GM21723 (cell line): ENCODE data around the gene GAK.

Experiments used
- ATAC-seq: cut with Tn5 transposase; IDR thresholded peaks from one replicate; pipeline ENCODE4 v1.9.1; 2021; ENCODE audit warnings: mild to moderate bottlenecking, moderate library complexity; ENCODE audit not compliant: unreplicated experiment

Gene GAK

DNA sequence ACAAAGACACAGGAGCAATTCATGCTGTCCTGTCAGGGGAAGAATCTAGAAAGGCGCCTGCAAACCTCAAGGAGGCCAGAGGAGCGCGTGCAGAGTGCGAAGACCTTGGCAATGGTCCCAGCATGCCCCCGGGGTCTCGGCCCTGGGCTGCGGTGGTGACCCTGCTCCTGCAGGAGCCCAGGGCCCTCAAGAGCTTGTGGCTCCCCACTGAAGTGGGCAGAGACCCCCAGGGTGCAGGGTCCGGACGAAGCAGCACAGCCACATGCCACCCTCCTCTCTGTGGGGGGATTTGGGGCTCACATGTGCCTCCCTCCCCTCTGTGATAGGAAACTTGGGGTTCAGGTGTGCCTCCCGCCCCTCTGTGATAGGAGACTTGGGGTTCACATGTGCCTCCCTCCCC, 39.3 kb downstream of the GAK start:
- no peak for ATAC-seq

DNA sequence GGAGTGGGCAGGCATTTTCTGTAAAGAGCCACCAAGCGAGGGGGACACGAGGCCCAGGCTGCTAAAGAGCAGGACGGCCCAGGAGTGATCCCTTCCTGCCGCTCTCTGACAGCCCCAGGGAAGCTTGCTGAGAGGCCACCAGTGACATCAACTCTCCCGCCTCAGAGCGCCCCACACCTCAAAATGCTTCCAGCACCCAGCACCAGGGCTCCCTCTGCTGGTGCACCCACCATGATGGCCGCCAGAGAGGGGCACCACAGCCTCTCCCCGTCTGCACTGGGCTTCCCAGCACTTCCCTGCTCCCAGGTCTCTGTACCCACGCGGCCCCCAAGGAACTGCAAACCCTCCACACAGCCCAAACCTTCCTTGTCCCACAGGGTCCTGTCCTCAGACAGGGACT, 40.4 kb downstream of the GAK start:
- no peak for ATAC-seq

DNA sequence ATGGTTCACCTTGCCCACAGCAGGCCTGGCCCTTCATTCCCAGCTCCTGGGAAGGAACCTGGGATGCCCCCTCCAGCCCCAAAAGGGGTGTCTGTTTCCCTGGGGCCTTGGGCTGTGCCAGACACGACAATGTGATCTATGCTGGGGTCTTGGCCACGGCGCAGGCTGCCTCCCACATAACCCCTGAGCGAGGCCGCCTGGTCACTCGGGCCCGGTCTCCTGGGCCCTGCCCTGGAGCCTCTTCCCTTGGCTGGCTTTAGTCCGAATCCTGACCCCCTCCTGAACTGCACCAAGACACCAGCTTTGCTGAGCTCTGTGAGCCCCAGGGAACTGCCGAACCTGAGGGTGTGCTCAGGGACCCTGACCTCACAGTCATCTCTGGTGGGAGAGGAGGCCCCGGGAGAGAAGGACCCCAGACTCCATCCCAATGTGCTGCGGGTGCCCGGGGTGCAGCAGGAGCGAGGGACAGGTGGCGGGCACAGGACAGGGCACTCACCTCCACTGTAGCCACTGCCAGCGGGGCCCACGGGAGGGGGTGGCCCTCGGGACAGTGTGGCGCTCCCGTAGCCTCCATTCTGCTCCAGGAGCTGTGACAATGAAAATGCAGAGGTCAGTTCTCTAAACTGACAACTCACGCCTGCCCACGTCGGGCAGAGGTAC, 42.0 kb downstream of the GAK start:
- no peak for ATAC-seq

DNA sequence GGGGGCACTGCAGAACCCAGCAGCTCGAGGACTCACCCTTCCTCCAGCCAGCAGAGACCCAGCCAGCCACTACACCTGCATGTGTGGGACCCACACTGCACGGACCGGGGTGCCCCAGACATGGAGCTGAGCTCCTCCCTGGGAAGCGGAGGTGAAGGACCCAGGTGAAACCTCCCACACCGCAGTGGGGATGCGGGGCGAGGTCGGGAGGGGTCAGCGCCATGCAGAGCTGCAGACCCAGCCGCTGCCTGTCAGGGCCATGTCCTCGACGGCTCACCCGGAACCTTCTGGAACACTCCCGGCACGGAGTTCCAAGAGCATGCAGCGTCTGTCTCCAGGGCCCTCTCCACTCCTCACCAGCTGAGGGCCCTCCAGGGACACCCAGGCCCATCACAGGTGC, 42.6 kb downstream of the GAK start:
- ATAC-seq: no peak

DNA sequence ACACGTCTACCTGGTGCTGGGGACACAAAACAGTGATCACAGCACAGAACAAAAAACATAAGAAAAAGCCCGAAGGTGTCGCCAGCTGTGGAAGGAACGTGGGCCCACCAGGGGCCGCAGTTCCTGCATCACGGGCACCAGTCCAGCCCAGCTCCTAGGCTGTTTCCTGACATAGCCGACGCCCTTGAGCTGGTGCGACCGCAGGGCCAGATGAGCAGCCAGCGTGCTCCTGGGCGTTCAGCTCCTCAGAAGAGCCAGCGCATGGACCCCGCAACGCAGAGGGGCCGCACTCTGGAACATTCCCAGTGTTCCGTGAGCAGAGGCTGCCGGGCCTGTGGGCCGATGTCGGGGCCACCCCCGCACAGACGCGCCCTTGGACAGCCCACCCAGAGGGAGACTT, 44.1 kb downstream of the GAK start:
- ATAC-seq: no peak

DNA sequence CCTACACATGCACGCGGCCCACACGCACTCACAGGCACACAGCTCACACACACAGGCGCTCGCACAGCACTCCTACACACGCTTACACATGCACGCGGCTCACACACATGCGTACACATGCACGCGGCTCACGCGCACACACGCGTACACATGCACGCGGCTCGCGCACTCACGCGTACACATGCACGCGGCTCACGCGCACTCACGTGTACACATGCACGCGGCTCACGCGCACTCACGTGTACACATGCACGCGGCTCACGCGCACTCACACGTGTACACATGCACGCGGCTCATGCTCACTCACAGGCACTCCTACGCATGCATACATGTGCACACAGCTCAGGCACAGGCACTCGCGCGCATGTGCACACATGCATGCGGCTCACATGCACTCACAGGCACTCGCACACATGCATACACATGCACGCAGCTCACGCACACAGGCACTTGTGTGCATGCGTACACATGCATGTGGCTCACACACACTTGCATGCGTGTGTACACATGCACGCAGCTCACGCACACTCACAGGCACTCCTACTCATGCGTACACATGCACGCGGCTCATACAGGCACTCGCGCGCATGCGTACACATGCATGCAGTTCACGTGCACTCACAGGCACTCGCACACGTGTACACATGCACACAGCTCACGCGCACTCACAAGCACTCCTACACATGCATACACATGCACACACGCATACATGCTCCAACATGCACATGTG, 44.9 kb downstream of the GAK start:
- no peak for ATAC-seq

DNA sequence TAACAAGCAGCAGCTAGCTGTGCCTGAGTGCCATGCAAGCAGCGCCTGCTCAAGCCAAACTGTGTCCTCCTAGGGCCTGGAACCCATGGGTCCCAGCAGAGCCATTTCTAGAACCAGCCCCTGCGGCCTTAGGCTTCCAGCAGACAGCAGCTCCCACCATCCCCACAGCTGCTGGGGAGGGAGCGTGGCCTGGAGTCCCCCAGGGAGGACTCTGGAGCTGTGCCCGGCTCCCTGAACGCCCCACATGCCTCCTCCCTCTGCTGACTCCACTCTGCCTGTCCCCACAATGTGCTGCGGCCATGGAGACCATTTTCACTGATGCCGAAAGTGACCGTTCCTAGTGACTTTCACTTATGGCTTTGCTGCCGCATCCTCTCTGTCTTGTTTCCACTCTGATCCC, 45.9 kb downstream of the GAK start:
- ATAC-seq: no peak

DNA sequence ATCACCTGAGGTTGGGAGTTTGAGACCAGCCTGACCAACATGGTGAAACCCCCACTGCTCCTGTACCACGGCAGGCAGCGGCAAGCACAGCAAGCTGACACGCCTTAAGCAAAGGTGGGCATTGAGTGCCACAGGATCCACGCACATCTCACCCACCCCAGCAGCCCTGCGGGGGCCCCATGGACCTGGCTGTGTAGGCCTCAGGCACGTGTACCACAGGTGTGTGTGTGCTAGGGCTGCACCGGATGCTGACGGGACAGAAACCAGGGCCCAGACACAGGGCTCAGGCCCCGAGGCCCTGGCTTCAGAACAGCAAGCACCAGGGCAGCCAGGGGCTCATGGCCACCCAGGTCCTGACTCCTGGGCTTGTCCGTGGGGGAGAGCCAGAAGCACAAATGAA, 46.8 kb downstream of the GAK start:
- ATAC-seq: no peak

DNA sequence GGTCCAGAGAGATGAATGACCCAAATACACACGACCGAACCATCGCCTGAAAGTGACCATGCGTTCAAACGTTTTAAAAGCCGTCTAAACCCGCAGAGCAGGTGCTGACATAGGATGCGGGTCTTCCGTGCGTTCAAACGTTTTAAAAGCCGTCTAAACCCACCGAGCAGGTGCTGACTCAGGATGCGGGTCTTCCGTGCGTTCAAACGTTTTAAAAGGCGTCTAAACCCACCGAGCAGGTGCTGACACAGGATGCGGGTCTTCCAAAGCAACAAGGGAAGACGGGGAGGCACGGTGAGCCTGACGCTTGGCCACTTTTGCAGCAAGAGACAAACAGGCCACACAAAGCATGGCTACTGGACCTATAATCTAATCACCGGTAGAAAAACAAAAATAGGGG, 47.2 kb downstream of the GAK start:
- ATAC-seq: no peak

DNA sequence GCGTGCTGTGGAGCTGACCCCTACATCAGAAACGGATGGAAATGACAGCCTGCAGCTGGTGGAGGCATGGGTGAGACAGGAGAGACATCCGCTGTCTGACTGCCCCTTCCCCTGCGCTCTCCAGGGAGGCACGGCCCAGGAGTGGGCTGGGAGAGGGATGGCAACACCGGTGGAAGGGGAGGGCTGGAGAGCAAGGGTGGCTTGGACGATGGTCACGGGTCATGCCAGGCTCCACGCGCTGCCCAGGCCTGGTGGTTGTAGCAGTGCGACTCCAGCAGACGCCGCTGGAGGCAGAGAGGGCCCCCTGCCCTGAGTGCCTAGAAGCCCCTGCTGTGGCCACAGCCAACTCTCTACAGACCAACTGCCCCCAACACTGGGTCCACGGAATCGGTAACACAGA, 47.9 kb downstream of the GAK start:
- no peak for ATAC-seq

DNA sequence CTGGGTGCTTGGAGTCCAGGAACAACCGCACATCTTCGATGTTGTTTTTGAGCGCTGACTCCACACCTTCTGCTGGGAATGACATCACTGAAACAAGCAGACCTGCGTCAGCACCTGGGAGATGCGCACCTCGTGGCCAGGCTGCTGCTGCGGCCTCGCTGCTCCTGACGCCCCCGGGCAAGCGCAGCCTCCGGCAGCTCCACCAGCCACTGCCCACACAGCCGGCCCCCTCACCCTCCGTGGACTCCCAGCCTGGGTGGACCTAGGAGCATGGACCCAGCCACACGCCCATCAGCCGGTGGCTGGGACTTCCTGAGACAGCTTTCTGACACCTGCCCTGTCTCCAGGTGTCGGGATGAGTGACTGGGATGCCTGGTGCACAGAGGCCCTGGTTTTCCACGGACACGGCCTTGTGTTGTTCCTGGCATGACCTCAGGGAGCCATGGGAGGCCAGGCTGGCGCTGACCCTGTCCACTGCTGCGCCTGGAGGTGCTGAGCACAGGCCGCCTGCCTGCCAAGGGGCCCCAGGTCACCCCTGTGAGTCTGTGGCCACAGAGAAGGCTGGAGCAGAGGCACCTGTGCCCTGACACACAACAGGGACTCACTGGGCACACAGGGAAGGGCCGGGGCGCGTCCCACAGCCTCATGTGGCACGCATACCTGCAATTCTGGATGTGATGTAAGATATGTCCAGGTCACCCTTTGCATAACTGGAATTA, 48.6 kb downstream of the GAK start:
- no peak for ATAC-seq

DNA sequence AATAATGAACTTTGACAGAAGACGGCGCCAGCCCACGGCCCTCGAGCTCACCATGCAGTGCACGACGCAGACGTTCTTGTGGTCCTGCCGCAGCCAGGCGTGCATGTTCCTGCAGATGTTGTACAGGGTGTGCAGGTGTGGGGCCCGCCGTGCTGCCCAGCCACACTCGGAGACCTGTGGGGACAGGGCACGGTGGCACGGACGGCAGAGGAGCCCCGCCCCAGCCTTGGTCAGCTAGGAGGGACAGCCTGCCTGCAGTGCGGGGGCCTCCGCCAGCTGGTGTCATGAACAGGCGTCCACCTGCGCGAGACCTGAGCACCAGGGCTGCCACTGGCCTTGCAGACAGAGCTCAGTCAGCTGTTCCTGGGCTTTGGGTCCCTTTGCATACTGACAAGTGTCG, 49.5 kb downstream of the GAK start:
- ATAC-seq: no peak

DNA sequence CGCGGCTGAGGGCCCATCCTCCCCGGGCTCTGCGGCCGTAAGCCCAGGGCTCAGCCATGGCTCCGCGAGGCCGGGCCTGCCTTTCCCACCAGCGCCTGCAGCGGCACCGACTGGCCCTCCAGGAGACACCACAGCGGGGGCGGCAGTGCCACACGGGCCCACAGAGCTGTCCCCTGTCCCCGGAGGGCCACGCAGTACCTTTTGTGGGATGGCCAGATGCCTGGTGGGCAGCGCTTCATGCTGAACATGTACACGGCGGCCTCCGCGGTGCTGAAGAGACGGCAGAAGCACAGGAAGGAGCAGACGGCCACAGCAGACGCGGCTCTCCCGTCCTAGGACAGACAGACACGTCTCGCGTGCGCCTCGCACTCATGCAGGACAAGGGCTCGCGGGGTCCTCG, 50.4 kb downstream of the GAK start:
- ATAC-seq: no peak

DNA sequence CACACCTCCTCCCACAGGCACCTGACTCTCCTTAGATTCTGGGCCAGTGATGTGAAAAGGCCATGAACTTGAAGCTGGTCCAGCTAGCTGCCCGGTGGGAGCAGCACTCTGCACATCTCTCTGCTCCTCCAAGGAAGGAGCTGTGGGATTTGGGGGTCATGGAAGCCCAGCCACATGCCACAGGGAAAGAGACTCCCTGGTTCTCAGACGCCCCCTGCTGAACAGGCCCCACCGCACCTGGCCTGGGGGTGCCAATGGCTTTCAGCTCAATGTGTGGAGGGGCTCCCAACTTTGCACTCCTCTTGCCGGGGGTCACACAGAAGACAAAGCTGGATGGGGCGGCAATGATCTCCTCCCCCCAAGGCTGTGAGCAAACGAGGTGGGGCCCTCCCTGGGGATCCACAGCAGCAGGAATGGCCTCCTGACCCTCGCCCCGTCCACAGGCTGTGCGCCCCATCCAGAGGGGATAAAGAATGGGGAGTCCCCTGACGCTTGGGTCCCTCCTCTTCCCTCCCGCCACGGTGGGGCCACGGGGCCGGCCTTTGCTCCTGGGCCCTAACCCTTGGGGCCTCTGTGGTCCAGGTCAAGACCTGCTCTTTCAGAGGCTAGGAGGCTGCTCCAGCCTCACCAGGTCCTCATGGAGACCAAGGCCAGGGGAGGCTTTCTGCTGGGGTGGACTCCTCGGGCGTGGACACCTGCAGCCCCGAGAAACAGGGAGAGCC, 51.3 kb downstream of the GAK start:
- no peak for ATAC-seq

DNA sequence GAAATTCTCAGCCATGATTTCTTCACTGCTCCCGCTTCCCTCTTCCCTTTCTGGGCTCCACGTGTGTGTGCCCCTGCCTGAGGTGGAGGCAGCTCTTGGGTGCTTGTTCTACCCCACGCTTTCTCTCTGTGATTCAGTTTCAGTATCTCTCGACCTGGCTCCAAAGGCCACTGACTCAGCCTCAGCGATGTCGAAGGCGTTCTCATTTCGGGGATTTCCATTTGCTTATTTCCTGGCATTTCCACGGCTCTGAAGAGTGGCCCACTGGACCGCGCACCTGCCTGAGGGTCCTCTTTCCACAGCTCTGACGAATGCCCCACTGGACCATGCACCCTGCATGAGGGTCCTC, 52.4 kb downstream of the GAK start:
- no peak for ATAC-seq

DNA sequence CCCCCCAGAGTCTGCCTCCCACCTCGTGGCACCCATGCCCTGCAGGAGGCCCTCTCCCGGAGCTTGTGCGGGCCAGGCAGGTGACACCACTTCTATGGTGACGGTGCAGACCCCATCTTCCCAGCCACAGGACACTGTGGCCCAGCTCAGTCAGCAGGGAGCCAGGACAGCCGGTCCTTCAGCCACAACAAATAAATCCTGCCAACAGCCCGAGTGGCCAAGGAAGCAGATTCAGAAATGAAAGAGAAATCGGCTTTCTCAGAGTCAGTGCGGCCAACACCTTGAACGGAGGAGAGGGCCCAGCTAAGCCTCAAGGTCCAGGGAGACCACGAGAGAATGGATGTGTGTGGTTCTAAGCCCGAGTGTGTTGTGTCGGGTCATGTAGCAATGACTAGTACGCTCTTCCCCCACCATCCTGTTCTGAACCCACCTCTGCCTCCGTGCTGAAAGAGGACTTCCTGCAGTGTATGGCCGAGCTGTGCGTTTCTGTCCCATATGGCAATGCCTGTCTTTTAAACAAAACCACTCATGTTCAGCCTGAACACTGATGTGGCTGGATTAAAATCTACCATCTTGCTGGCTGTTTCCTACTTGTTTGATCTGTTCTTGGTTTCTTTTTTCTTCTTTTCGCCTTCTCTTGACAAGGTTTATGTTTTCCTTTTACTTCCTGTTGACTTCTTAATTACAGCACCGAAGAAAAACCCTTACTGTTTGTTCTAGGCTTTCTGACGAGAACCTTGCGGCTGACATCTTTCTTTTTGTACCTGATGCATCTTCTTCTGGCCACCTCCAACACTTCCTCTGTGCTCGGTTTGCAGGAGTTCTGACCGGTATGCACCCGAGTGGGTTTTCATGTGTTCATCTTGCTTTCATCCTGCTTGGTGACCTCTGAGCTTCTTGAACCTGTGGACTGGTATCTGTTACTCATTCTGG, 53.1 kb downstream of the GAK start:
- ATAC-seq: no peak

DNA sequence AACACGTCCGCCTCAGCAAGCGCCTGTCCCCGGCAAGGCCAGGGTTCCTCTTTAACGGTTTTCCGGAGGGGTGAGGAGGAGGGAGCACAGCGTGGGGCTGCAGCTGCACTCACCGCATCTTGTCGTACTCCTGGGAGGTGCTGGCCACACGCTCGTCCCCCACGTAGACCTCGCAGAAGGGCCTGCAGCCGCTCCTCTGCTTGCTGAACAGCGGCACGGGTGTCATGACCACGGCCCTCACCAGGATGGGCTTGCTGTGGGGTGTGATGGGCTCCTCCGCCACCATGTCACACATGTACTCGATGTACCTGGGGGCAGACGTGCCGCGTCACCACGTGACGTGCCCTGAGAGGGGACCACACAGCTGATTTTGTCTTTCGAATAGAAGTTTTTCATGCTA, 54.6 kb downstream of the GAK start:
- ATAC-seq: no peak

DNA sequence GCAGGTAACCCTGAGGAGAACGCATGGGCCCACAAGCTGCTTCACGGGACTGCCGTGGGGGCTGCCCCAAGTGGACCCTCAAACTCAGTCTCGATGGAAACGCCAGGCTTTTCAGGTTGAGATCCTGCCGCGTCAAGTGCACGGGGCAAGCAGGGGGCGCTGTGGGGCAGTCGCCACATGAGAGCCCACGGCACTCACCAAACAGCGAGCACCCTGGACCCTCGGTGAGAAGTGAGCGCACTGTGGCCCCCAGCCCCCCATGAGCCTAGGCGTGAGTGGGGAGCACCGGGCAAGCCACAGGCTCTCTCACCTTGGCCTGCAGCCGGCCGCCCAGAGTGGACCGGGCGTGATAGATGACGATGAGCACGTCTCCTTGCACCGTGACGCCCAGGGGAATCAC, 55.3 kb downstream of the GAK start:
- ATAC-seq: no peak

DNA sequence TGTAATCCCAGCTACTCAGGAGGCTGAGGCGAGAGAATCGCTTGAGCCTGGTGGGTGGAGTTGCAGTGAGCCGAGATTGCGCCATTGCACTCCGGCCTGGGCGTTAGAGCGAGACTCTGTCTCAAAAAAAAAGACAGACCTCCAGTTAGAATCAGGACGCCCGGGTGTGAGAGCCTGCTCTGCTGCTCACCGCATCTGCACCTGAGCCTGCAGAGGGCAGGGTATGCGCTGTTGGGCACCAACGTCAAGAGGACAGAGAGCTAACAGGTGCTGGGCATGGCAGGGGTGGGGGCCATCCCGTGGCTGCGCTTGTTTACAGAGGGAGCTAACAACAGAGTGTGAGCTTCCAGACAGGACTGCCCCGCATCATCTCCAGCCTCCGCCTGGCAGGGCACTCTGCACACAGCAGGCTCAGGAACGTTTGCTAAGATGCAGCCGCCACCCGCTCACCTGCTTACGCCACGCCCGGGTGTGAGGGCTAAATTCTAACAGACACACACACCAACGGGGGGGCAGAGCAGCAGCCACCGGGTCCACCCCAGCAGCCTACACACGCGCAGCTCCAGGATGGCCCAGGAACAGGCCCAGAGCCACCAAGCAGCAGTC, 56.2 kb downstream of the GAK start:
- ATAC-seq: no peak
